GM19035 (cell line): ENCODE data around the gene LYPD6B.

Source experiments
- ATAC-seq: cut with Tn5 transposase; IDR thresholded peaks from one replicate; pipeline ENCODE4 v1.9.1; 2021; ENCODE audit not compliant: unreplicated experiment

Gene LYPD6B

DNA sequence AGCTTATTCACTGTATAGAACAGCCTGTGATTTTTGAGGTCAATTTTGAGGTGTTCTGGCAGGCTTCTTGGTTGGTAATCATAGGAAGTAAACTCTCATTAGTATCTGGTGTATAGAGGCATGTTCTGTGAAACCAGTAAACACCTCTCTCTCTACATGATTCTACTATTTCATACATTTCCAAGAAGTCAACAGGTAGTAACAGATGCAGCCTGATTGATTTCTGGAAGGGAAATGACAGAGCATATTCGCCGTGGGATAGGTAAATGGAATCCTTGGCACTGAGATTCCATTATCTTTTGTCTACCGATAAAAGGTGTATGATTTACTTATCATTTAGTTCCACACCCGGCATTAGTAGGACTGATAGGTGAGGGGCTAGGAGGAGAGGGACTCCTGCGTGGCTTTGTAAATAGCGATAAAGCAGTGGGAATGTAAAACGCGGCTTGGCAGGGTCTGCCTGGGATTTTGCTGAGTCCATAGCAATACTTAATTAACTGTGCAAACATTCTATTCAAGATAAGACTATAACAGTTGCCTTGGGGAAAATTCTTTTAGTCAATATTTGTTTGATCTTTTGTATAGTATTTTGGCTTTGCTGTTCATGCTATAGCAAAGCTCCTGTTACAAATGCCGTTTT is 32.3 kb downstream of the LYPD6B start:
- ATAC-seq, result no peak

DNA sequence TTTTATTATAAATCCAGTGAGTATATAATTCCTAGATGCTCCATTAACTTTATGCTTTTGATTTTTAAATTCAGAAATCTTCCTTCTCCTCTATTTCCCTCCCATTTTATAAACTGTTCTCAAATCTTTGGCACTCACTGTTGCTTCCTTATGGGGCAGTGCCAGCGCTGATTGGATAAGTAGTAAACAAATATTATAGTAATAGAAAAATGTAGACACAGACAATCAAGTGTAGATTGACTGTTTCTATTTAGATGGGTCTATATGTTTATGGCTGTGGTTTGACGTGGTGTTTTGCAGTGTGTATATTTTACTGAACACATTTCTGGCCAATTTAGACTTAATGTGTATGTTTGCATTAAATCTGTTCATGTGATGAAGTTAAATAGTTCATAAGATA is 36.6 kb downstream of the LYPD6B start:
- ATAC-seq, result no peak

- ATAC-seq, result no peak
These were observed 37.4 kb downstream of the LYPD6B start for GRCh38 chr2:149075853-149076252.

GRCh38 chr2:149076863-149077412 is 38.4 kb downstream of the LYPD6B start:
- no peak for ATAC-seq

- ATAC-seq, result no peak
These were observed 39.4 kb downstream of the LYPD6B start for GRCh38 chr2:149077861-149078260.

DNA sequence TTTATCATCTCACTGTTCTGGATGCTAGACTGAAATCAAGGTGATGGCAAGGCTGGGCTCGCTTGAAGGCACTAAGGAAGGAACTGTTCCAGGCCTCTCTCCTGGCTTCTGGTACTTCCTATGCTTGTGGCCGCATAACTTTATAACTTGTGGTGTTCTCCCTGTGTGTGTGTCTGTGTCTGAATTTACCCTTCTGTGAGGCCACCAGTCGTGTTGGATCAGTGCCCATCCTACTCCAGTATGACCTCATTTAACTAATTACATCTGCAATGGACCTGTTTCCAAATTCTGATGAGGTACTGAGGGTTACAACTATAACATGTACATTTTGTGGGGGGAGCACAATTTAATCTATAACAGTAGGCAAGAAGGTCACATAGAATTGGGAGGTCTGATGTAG is 41.6 kb downstream of the LYPD6B start:
- ATAC-seq, result no peak

- ATAC-seq, result no peak
These were observed 42.5 kb downstream of the LYPD6B start for GRCh38 chr2:149080971-149081370.

DNA sequence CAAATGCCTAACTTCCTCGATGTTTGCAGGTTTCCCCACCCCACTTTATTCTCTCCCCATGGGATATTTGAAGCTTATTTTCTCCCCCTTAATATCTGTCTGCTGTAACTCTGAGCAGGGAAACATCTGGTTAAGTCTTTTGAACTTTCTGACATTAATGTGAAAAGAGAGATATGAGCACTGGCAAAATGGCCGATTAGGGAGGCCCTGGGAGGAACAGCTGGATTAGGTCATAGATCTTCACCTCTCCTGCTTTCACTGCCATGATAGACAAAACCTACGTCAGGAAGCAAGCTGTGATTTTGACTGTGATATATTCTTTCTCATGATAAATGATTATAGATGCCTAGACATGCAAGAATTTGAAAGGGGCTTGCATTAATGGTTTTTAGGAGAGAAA is 43.6 kb downstream of the LYPD6B start:
- ATAC-seq, result no peak

DNA sequence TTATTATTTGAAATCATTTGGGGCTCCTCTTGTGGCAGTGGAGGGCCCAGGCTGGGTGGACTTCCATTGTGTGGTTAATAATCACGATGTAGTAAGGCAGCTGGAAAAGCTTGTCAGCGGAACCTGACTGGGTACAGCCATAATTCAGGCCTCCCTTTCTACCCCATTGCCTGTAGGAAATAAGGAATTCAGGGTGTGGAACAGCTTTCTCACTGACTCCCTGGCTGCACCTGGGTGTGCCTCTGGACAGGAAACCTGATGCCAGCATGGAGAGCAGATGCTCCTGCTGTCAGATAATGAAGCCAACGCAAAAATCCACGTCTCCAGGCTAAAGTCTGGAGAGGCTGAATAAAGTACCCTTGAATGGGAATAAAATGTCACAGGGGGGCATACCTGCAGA is 44.2 kb downstream of the LYPD6B start:
- ATAC-seq, result no peak

DNA sequence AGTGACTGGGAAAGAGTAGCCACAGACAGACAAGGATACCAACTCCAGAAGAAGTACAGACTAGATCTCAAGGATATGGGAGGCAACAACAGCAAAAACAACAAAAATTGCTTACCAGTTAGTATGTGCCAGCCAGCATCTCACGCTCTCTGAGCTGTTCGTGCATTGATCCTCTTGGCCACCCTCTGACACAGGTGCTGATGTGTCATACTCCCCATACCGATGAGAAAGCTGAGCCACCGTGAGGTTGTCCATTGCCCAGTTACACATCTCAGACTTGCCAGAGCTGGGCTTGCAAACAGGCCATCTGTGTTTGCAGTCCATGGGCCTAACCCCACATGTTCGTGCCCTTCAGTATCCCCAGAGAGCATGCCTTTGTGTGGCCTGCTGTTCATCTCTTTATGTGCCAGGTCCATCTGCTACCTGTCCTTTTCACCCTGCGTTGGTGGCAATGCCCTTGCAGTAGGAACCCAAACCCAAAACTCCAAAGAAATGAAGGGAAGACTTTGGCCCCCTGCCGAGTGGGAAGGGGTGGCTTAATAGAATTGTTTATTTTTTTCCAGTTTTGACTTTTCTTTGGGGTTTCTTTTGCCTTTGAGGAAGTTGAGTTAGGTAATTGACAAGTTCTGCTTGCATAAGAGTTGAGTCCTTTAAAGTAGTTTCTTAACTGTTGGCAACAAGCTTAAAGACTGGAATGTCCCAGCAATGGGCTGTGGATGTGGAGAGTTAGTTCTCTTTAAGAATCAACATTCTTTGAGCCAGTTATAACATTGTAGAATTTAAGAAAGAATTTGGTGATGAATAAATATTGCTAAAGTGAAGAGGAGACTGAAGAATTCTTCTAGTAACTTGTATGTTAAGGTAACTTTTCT is 46.7 kb downstream of the LYPD6B start:
- ATAC-seq, result no peak

- ATAC-seq, result no peak
These were observed 49.3 kb downstream of the LYPD6B start for GRCh38 chr2:149087751-149088150.

- no peak for ATAC-seq
These were observed 50.6 kb downstream of the LYPD6B start for GRCh38 chr2:149089068-149089467.

DNA sequence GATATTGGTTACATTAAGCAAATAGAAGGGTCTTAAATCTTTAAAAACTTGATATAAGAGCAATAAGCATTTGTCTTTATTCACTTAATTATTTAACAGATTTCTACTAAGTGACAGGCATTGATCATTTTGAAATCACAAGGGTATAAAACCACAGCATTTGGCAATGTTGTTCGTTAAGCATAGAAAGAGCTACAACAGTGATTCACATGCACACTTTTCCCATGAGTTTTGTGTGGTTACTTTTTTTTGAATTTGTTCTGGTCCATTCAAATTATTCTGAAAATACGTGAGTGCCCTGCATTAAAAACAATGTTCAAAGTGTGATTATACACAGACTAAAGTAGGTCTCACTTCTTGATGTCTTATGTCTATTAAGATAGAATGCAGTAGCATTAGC is 52.2 kb downstream of the LYPD6B start:
- no peak for ATAC-seq

- ATAC-seq, result no peak
These were observed 55.1 kb downstream of the LYPD6B start for GRCh38 chr2:149093579-149093978.

DNA sequence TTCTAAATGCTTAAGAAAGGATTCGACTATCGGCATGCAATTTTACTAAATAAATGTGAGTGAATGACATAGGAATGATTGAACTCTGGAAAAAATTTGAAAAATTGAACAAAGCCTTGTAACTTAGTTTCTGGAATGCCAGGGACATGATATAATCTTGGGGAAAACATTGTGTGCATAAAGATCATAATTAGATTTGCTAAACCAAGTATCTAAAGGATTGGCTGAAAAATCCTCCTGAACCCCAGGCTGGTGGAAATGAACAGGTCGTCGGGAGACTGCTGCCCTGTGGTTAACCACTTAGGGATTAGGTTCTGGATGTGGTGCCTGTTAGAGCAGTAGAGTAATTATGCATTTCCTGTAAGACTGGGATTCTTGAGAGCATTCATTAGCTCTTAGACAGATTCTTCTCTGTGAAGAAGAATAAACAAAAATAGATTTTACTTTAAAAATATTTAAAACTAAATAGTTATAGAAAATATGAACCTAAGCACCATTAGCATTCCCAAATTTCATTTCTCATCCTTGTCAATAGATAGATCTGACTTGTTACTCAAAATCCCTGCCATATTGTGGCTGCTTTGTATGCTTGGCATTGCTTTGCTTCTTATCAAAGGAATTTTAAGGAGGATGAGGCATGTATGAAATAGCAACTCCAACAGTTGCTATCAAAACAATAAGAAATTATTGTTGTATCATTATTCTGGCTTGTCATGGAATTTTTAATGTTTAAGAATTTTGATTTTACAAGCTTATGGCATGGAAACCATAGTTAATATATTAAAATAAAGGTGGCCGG is 55.9 kb downstream of the LYPD6B start:
- ATAC-seq, result no peak

DNA sequence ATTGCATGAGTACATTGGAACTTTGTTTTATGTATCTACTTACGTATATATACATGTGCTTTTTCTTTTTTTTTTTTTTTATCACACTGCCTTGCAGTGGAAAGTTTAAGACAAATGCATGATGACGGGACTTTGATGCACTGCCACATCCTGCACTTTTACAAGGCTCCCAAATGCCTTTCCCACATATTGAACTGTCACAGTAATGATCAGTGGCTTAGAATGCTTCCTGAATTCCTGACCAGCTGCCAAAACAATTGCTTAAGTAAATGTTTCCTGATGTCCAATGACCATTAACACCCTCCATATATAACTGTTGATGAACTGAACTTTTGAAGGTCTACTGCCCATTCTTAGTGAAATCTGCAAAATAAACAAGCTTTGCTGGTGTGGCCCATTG is 60.2 kb downstream of the LYPD6B start:
- ATAC-seq, result no peak

DNA sequence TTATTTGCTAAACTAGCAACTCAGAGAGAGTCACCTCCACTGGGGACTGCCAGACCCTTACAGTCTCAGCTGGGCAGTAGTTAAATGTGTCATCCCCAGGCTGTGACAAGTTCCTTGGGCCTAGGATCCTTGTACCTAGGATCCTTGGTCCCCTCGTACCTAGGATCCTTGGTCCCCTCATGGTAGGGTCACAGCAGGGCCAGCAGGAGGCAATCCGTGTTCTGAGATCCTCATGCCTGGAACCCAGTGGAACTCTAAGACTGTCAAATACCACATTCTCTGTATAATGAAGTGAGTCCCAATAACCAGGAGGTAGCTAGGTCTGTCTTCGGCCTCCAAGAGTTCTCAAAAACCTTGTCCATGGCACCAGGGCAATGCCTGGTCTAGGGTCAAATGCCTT is 60.8 kb downstream of the LYPD6B start:
- no peak for ATAC-seq

DNA sequence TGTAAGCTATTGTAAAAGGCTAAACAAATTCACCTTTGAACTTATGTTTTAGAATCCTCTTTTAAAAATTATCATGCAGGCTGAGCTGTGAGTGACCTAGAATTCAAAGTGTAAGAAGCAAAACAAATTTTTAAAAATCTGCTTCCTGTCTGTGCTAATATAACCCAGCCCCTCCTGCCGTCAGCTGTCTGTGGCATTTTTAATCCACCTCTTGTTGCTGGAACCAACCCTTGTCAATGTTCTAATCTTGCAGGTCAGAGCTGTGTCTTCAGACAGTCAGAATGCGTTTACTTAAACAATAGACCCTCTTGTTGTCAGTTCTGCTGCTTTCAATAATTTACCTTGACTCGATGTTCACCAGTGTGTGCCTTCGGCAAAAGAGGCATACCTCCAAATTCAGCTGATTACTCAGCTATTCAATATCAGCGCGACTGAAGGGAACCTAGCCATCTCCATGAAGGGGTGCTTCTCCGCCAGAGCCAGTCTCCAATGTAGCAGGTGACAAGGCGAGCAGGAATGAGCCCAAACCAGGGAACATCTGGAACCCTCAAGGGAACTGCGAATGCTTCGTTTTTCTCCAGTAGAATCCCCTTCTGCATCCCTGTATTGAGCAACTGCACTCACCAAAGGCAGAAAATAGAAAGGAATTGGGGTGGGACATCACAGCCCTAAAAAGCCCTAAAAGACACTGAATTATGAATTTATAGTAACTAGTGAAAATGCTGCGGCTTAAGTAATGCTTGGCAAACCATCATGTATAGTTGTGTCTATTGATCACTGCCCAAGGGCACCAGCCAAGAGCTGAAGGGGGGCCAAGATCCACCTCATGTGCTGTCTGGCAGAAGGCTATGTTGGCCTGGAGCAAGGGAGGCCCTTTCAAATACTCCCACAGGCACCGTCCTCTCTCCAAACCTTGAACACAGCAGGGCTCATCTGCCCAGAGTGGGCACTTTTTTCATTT is 62.5 kb downstream of the LYPD6B start:
- ATAC-seq, result no peak

GRCh38 chr2:149101818-149102217 is 63.3 kb downstream of the LYPD6B start:
- no peak for ATAC-seq

DNA sequence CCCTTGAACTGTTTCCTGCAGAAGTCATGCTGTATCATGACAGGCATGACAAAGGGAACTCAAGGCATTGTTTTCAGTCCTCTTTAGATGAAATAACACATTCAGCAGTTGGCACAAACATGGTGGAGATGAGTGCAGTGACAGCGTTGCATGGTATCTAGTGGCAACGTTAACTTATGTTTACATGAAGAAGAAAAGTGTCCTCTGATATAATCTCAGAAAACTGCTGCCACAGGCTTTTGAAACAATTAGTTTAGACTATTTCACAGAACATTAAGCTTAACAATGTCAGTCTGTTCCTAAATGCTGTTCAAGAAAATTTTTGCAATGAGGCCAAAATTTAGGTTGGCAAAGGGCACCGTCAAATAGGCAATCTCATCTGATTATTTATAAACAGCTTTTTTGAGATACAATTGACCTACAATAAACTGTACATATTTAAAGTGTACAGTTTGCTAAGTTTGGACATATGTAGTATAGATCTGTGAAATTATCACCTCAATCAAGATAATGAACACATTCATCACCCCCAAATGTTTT is 64.7 kb downstream of the LYPD6B start:
- ATAC-seq, result no peak
